Skin of body (tissue), 2 donors: ENCODE data around the gene INSIG1. TPM values are rescaled to one million over a fixed set of nuclear protein-coding genes. Genes with fewer than 3 reads are reported as not detected.

Source experiments
- DNase-seq: peaks from one replicate; lab custom pipeline; 2025; lab: John Stamatoyannopoulos, UW
- total RNA-seq: library from RNA; depleted of rRNA; stranded (reverse); fragments of >200 nt; gene quantifications from one replicate; pipeline ENCODE4 v1.2.3, GENCODE V29; 2014

Gene INSIG1
- total RNA-seq, 1 donor from 2014 or later: 105 TPM

- no peak for DNase-seq
These were observed 27.2 kb downstream of the INSIG1 start for GRCh38 chr7:155324918-155325235.

- no peak for DNase-seq
These were observed 28.7 kb downstream of the INSIG1 start for GRCh38 chr7:155326385-155326784.

- DNase-seq: no peak
These were observed 30.1 kb downstream of the INSIG1 start for GRCh38 chr7:155327590-155328320.

GRCh38 chr7:155329225-155329624, 31.5 kb downstream of the INSIG1 start:
- DNase-seq: no peak

- no peak for DNase-seq
These were observed 33.7 kb downstream of the INSIG1 start for GRCh38 chr7:155331396-155331795.

GRCh38 chr7:155333346-155334234, 35.9 kb downstream of the INSIG1 start:
- no peak for DNase-seq

- DNase-seq: no peak
These were observed 39.3 kb downstream of the INSIG1 start for GRCh38 chr7:155336812-155337602.

GRCh38 chr7:155337946-155338631, 40.4 kb downstream of the INSIG1 start:
- DNase-seq: no peak

- no peak for DNase-seq
These were observed 41.1 kb downstream of the INSIG1 start for GRCh38 chr7:155338632-155339320.

GRCh38 chr7:155339474-155339873, 41.8 kb downstream of the INSIG1 start:
- DNase-seq: no peak

- no peak for DNase-seq
These were observed 42.4 kb downstream of the INSIG1 start for GRCh38 chr7:155340071-155340531.

GRCh38 chr7:155340721-155341120, 43.0 kb downstream of the INSIG1 start:
- no peak for DNase-seq

GRCh38 chr7:155341463-155341983, 43.8 kb downstream of the INSIG1 start:
- DNase-seq: no peak

GRCh38 chr7:155342313-155342712, 44.6 kb downstream of the INSIG1 start:
- DNase-seq: no peak

GRCh38 chr7:155343150-155343549, 45.5 kb downstream of the INSIG1 start:
- DNase-seq: no peak

- DNase-seq: no peak
These were observed 46.0 kb downstream of the INSIG1 start for GRCh38 chr7:155343661-155344121.

GRCh38 chr7:155344270-155344617, 46.6 kb downstream of the INSIG1 start:
- DNase-seq: no peak

GRCh38 chr7:155344618-155345433, 47.1 kb downstream of the INSIG1 start:
- peak; percentile 50 for DNase-seq

GRCh38 chr7:155345490-155345889, 47.8 kb downstream of the INSIG1 start:
- DNase-seq: no peak
